GM19035 (cell line): ENCODE measurements around the gene GPC2.

Experiments
- ATAC-seq: cut with Tn5 transposase; IDR thresholded peaks from one replicate; pipeline ENCODE4 v1.9.1; 2021; ENCODE audit not compliant: unreplicated experiment

GPC2 gene

DNA sequence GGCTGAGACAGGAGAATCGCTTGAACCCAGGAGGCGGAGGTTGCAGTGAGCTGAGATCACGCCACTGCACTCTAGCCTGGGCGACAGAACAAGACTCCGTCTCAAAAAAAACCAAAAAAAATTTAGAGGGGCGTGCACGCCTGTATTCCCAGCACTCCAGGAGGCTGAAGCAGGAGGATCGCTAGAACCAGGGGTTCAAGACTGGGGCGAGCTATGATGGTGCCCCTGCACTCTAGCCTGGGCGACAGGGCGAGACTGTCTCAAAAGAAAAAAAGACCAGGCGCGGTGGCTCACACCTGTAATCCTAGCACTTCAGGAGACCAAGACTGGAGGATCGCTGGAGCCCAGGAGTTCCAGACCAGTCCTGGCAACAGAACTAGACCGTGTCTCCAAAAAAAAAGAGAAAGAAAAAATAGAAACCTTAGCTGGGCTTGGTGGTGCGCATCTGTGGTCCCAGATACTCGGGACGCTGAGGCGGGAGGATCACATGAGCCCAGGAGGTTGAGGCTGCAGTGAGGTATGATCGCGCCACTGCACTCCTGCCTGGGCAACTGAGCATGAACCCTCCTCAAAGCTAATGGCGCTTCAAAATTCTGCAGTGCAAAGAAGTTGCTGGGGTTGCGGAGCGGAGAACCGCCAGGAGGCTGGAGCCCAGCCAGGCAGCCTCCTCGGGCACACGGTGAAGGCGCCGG is 50.8 kb downstream of the GPC2 start:
- ATAC-seq: peak; percentile 33

DNA sequence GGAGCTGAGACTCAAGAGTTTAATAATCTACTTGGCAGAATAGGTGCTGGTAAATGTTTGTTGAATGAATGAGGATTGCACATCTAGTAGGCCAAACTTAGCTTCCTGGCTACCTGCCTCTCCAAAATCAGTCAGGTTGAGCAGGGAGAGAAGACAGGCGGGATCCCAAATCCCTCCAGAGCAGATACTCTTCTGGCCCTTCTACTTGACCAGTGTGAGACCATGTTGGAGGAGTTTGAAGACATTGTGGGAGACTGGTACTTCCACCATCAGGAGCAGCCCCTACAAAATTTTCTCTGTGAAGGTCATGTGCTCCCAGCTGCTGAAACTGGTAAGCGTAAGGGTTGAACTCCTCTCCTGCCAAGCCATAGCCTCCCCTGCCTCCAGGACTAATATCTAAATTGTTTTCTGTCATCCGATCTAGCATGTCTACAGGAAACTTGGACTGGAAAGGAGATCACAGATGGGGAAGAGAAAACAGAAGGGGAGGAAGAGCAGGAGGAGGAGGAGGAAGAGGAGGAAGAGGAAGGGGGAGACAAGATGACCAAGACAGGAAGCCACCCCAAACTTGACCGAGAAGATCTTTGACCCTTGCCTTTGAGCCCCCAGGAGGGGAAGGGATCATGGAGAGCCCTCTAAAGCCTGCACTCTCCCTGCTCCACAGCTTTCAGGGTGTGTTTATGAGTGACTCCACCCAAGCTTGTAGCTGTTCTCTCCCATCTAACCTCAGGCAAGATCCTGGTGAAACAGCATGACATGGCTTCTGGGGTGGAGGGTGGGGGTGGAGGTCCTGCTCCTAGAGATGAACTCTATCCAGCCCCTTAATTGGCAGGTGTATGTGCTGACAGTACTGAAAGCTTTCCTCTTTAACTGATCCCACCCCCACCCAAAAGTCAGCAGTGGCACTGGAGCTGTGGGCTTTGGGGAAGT is 52.6 kb downstream of the GPC2 start:
- no peak for ATAC-seq

DNA sequence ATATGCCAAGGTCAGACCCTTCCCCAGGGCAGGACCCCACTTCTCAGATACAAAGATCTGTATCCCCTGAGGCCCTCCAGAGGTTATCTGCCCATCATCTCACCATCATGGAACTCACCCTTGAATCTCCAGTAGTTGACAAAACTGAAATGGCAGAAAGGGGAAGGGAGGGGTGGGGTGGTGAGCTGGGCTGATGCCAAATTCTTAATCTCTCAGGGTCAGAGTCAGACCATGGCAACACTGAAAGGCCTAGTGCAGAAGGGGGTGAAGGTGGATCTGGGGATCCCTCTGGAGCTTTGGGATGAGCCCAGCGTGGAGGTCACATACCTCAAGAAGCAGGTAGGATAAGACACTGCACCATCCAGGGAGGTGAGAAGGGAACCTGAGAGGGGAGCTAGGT is 54.6 kb downstream of the GPC2 start:
- ATAC-seq: no peak

DNA sequence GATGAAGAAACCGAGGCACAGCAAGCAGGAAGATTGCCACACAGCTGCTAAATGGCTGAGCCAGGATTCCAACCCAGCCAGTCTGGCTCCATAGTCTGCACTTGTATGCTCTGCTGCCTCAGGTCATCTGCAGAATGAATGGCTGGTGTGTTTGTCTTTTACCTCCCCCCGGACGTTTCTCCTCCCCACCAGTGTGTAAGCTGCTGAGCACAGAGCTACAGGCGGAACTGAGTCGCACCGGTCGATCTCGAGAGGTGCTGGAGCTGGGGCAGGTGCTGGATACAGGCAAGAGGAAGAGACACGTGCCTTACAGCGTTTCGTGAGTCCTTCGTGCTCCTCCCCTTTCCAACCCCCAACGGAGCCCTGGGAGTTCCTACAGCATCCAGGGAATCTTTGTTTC is 55.1 kb downstream of the GPC2 start:
- no peak for ATAC-seq

DNA sequence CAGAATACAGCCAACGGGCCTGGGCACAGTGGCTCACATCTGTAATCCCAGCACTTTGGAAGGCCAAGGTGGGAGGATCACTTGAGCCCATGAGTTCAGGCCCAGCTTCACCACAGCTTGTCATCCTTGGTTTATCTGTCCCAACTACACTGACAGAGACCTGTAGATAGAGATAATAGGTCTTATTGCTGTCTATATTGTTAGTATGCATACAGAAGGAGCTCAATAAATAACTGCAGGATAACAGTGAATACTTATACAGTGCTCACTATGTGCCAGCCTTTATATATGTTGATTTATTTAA is 56.5 kb downstream of the GPC2 start:
- ATAC-seq: no peak

DNA sequence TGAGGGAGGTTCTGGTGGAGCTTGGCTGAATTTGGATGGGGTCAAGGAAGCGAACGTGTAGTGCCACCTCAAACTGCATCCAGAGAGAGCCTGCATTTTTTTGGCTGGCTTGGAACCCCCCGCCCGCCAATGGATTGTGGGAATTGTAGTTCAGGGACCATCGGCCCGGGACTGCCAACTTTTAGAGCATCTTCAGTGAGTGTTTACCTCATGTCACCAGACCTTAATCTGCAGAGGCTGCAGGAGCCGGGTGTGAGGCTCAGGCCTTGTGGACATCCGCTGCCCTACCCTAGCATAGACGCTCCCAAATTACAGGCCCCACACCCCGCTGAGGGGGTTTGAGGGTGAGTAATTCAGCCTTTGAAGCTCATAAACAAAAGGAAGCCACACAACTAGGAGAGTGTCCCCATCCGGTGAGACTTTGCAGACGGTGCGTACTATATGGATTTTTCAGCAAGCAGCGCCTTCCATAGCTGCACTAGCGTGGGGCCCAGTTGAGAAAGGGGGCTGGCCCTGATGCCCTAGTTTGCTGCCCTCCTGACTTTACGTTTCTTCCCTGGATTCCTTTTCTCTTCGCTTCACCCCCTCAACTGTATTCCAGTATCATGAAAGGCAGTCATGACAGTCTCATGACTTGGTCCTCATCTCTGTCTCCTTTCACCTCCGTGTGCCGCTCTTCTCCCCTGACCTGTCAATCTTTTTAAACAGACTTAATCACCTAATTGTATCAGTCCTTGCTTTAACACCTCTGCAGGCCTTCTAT is 57.0 kb downstream of the GPC2 start:
- peak; percentile 27 for ATAC-seq
